WTC11 (cell line): Measurements from ENCODE around the gene ZBTB16. TPM values are rescaled to one million over a fixed set of nuclear protein-coding genes. Genes with fewer than 3 reads are reported as not detected.

Experiments
- ATAC-seq: fragments of 200-7000 bp; cut with Tn5 transposase; 2 replicates; pipeline ENCODE4 v1.10.0; 2021; ENCODE audit warnings: mild to moderate bottlenecking, moderate library complexity
- CTCF ChIA-PET: fragments of 300-600 bp; sonication (Branson Sonifier 250); formaldehyde crosslinking; loops from one replicate; lab custom pipeline; 2021; ENCODE audit warnings: antibody characterized with exemption; lab: Charles Lee
- POLR2A ChIA-PET: fragments of 350-600 bp; sonication (Branson Sonifier 250); formaldehyde crosslinking; loops from one replicate; lab custom pipeline; 2021; ENCODE audit warnings: antibody characterized with exemption; lab: Charles Lee
- DNase-seq: peaks from one replicate; pipeline ENCODE4 v3.0.0; 2021; ENCODE audit warnings: low spot score
- H3K27ac Mint-ChIP-seq: 2 replicates; pipeline ENCODE4 v1.8.0; 2021; ENCODE audit warnings: mixed read lengths
- H3K27me3 Mint-ChIP-seq: 2 replicates; pipeline ENCODE4 v1.8.0; 2021; ENCODE audit warnings: low read depth, mild to moderate bottlenecking, moderate library complexity, mixed read lengths
- H3K36me3 Mint-ChIP-seq: 2 replicates; pipeline ENCODE4 v1.8.0; 2021; ENCODE audit warnings: mixed read lengths
- H3K4me1 Mint-ChIP-seq: 2 replicates; pipeline ENCODE4 v1.8.0; 2022; ENCODE audit warnings: mixed read lengths
- H3K4me3 Mint-ChIP-seq: 2 replicates; pipeline ENCODE4 v1.8.0; 2021; ENCODE audit warnings: mild to moderate bottlenecking, moderate library complexity, mixed read lengths
- H3K9me3 Mint-ChIP-seq: 2 replicates; pipeline ENCODE4 v1.8.0; 2021; ENCODE audit warnings: mixed read lengths
- ATF1 ChIP-seq: sonication (generic); formaldehyde crosslinking; IDR thresholded peaks from 2 replicates; pipeline ENCODE4 v1.8.1; 2023; ENCODE audit warnings: mild to moderate bottlenecking, moderate library complexity, missing genetic modification reagents
- ATF6 ChIP-seq: sonication (generic); formaldehyde crosslinking; IDR thresholded peaks from 2 replicates; pipeline ENCODE4 v1.8.1; 2023; ENCODE audit warnings: mild to moderate bottlenecking, missing genetic modification reagents
- CBFB ChIP-seq: sonication (generic); formaldehyde crosslinking; IDR thresholded peaks from 2 replicates; pipeline ENCODE4 v1.8.1; 2022; ENCODE audit warnings: mild to moderate bottlenecking, low read depth, missing genetic modification reagents
- CTCF ChIP-seq: fragments of 200-600 bp; IDR thresholded peaks from 2 replicates; pipeline ENCODE4 v1.8.0; 2022; ENCODE audit warnings: antibody characterized with exemption
- FOXJ3 ChIP-seq: sonication (generic); formaldehyde crosslinking; IDR thresholded peaks from 2 replicates; pipeline ENCODE4 v1.9.0; 2021; ENCODE audit warnings: missing genetic modification reagents, mild to moderate bottlenecking, borderline replicate concordance
- FOXP4 ChIP-seq: sonication (generic); formaldehyde crosslinking; IDR thresholded peaks from 2 replicates; pipeline ENCODE4 v1.8.0; 2022; ENCODE audit warnings: mild to moderate bottlenecking, missing genetic modification reagents
- GABPB1 ChIP-seq: sonication (generic); formaldehyde crosslinking; IDR thresholded peaks from 2 replicates; pipeline ENCODE4 v1.8.1; 2023; ENCODE audit warnings: mild to moderate bottlenecking, missing genetic modification reagents
- GRHL2 ChIP-seq: fragments of 250-450 bp; sonication (Bioruptor Pico); IDR thresholded peaks from 2 replicates; pipeline ENCODE4 v1.8.0; 2022; ENCODE audit warnings: mild to moderate bottlenecking, moderate library complexity; ENCODE audit not compliant: insufficient replicate concordance, severe bottlenecking
- HMGXB4 ChIP-seq: sonication (generic); formaldehyde crosslinking; IDR thresholded peaks from 2 replicates; pipeline ENCODE4 v1.8.1; 2023; ENCODE audit warnings: mild to moderate bottlenecking, moderate library complexity, missing genetic modification reagents
- JUN ChIP-seq: sonication (generic); formaldehyde crosslinking; IDR thresholded peaks from 2 replicates; pipeline ENCODE4 v1.8.0; 2023; ENCODE audit warnings: mild to moderate bottlenecking, missing genetic modification reagents
- MXD4 ChIP-seq: fragments of 250-450 bp; sonication (Bioruptor Pico); IDR thresholded peaks from 2 replicates; pipeline ENCODE4 v1.8.0; 2021; ENCODE audit warnings: mild to moderate bottlenecking, moderate library complexity, borderline replicate concordance
- MYBL2 ChIP-seq: sonication (generic); formaldehyde crosslinking; IDR thresholded peaks from 2 replicates; pipeline ENCODE4 v1.8.1; 2023; ENCODE audit warnings: mild to moderate bottlenecking, moderate library complexity, missing genetic modification reagents
- NFE2L1 ChIP-seq: sonication (generic); formaldehyde crosslinking; IDR thresholded peaks from 2 replicates; pipeline ENCODE4 v1.8.1; 2023; ENCODE audit warnings: missing genetic modification reagents
- PRRX2 ChIP-seq: fragments of 250-450 bp; sonication (Bioruptor Pico); IDR thresholded peaks from 2 replicates; pipeline ENCODE4 v1.8.0; 2021; ENCODE audit warnings: mild to moderate bottlenecking
- SMAD3 ChIP-seq: sonication (generic); formaldehyde crosslinking; IDR thresholded peaks from 2 replicates; pipeline ENCODE4 v1.8.0; 2022; ENCODE audit warnings: missing genetic modification reagents, mild to moderate bottlenecking, borderline replicate concordance
- TCF7 ChIP-seq: sonication (generic); formaldehyde crosslinking; IDR thresholded peaks from 2 replicates; pipeline ENCODE4 v1.8.0; 2022; ENCODE audit warnings: mild to moderate bottlenecking, low read depth, missing genetic modification reagents, moderate library complexity
- TEAD1 ChIP-seq: sonication (generic); formaldehyde crosslinking; IDR thresholded peaks from 2 replicates; pipeline ENCODE4 v1.8.0; 2022; ENCODE audit warnings: mild to moderate bottlenecking, missing genetic modification reagents
- TEAD4 ChIP-seq: sonication (generic); formaldehyde crosslinking; IDR thresholded peaks from 2 replicates; pipeline ENCODE4 v1.8.0; 2022; ENCODE audit warnings: mild to moderate bottlenecking, missing genetic modification reagents
- TP53 ChIP-seq: sonication (generic); formaldehyde crosslinking; IDR thresholded peaks from 2 replicates; pipeline ENCODE4 v1.8.1; 2023; ENCODE audit warnings: mild to moderate bottlenecking, missing genetic modification reagents
- ZNF138 ChIP-seq: sonication (generic); formaldehyde crosslinking; conservative IDR thresholded peaks from 2 replicates; pipeline ENCODE4 v1.8.1; 2022; ENCODE audit warnings: mild to moderate bottlenecking, moderate library complexity, missing genetic modification reagents
- ZNF232 ChIP-seq: sonication (generic); formaldehyde crosslinking; IDR thresholded peaks from 2 replicates; pipeline ENCODE4 v1.8.0; 2022; ENCODE audit warnings: mild to moderate bottlenecking, missing genetic modification reagents
- ZNF263 ChIP-seq: sonication (generic); formaldehyde crosslinking; IDR thresholded peaks from 2 replicates; pipeline ENCODE4 v1.8.1; 2022; ENCODE audit warnings: low read depth, mild to moderate bottlenecking, moderate library complexity, missing genetic modification reagents
- ZNF396 ChIP-seq: fragments of 250-450 bp; sonication (Bioruptor Pico); IDR thresholded peaks from 2 replicates; pipeline ENCODE4 v1.8.0; 2021; ENCODE audit warnings: mild to moderate bottlenecking, moderate library complexity, borderline replicate concordance
- ZNF416 ChIP-seq: fragments of 250-450 bp; sonication (Bioruptor Pico); IDR thresholded peaks from 2 replicates; pipeline ENCODE4 v1.9.0; 2021; ENCODE audit warnings: mild to moderate bottlenecking, inconsistent platforms
- ZNF423 ChIP-seq: fragments of 250-450 bp; sonication (Bioruptor Pico); IDR thresholded peaks from 2 replicates; pipeline ENCODE4 v2.1.2; 2022; ENCODE audit warnings: mild to moderate bottlenecking, moderate library complexity
- ZNF671 ChIP-seq: fragments of 250-450 bp; sonication (Bioruptor Pico); IDR thresholded peaks from 2 replicates; pipeline ENCODE4 v1.8.0; 2021; ENCODE audit warnings: mild to moderate bottlenecking
- total RNA-seq: library from RNA; stranded (reverse); gene quantifications from 3 replicates; pipeline ENCODE4 v1.2.3, GENCODE V29; 2021

ZBTB16 gene
- total RNA-seq, 1 experiment from 2014 or later: 0.57 TPM

GRCh38 chr11:114179234-114179941 is 119.9 kb downstream of the ZBTB16 start (continued):
- TF ChIP-seq SMAD3 (CRISPR knock-in tag) (no peak), TEAD1 (CRISPR knock-in tag) (no peak), GABPB1 (CRISPR knock-in tag) (no peak)

- POLR2A ChIA-PET: no interaction called here
- H3K27me3 Mint-ChIP-seq: no peaks in the 10 kb centered on the region
- no peaks in the 10 kb centered on the region for H3K36me3 Mint-ChIP-seq
- no peaks in the 10 kb centered on the region for H3K9me3 Mint-ChIP-seq
- CTCF ChIA-PET: interaction anchor here (0.5 to 2.3 kb wide), 21 partner anchors 10 to 912 kb away, joined by 3 to 10 read pairs (median 3); partner anchors contain the start of gene ZBTB16
- TF ChIP-seq MYBL2 (no peak), FOXP4 (no peak), CBFB (no peak), ZNF232 (CRISPR knock-in tag) (no peak), CTCF (0 out of 2 replicates have a peak, but pooled peaks have one; percentile 9)
- ATAC-seq: peak; percentile 95
- peaks cover 8% of the 10 kb centered on the region for H3K4me1 Mint-ChIP-seq
- H3K27ac Mint-ChIP-seq: no peak overlapping the region
- peak; percentile 59 for DNase-seq
- H3K4me3 Mint-ChIP-seq: no peak overlapping the region
Observed at GRCh38 chr11:114180301-114181055, 121.0 kb downstream of the ZBTB16 start.

GRCh38 chr11:114181195-114181594 is 121.7 kb downstream of the ZBTB16 start:
- POLR2A ChIA-PET: no interaction called here
- TF ChIP-seq ZNF263 (CRISPR knock-in tag): no peak
- TF ChIP-seq HMGXB4 (CRISPR knock-in tag): no peak
- no peak for TF ChIP-seq JUN (CRISPR knock-in tag)
- no peak for TF ChIP-seq GRHL2 (CRISPR knock-in tag)
- TF ChIP-seq MXD4 (CRISPR knock-in tag): no peak
- no peak for TF ChIP-seq ZNF671 (CRISPR knock-in tag)
- TF ChIP-seq FOXJ3 (CRISPR knock-in tag): no peak
- TF ChIP-seq ATF6 (CRISPR knock-in tag): no peak
- no peak for TF ChIP-seq TCF7
- no peak for TF ChIP-seq ATF1 (CRISPR knock-in tag)
- no peak for TF ChIP-seq ZNF416 (CRISPR knock-in tag)
- no peak for TF ChIP-seq ZNF138 (CRISPR knock-in tag)
- TF ChIP-seq ZNF396 (CRISPR knock-in tag): no peak
- no peak for TF ChIP-seq PRRX2 (CRISPR knock-in tag)
- no peak for TF ChIP-seq TEAD4 (CRISPR knock-in tag)
- TF ChIP-seq ZNF423: no peak
- TF ChIP-seq NFE2L1: no peak
- TF ChIP-seq TP53 (CRISPR knock-in tag): no peak
- Mint-ChIP-seq H3K27me3 (no peaks in the 10 kb centered on the region), H3K9me3 (no peaks in the 10 kb centered on the region), H3K4me3 (no peak overlapping the region), H3K27ac (no peak overlapping the region), H3K36me3 (no peaks in the 10 kb centered on the region), H3K4me1 (peaks cover 8% of the 10 kb centered on the region)
- ATAC-seq: no peak
- CTCF ChIA-PET: interaction anchor here (0.6 to 2.3 kb wide), 17 partner anchors 10 to 204 kb away, joined by 3 to 10 read pairs (median 3); partner anchors contain the start of gene ZBTB16
- DNase-seq: no peak
